ENCODE data around the gene VPS36.
"Not testable (repeated sequence)": the region's sequence is repeated elsewhere in the genome, so short reads cannot be mapped to it uniquely, and the experiment has no call there.

VPS36 gene

DNA sequence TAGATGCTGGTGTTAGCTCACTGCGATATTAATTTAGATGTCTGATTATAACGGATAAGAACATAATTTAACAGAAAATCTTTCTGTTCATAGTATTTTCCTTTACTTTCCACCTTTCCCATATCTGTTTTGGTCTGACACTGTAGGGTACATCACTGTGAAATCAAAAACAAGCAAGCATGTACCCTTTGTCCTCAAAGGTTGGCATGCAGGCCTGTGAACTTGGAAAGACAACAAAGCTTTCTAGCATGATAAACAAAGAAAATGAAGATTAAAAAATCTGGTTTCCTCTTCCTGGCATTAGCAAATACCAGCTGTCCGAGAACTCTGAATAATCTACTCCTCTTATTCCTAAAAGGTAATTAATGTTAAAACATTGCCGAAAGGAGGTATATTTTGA lies 76.0 kb downstream of the VPS36 start:
- no peak for DNase-seq

DNA sequence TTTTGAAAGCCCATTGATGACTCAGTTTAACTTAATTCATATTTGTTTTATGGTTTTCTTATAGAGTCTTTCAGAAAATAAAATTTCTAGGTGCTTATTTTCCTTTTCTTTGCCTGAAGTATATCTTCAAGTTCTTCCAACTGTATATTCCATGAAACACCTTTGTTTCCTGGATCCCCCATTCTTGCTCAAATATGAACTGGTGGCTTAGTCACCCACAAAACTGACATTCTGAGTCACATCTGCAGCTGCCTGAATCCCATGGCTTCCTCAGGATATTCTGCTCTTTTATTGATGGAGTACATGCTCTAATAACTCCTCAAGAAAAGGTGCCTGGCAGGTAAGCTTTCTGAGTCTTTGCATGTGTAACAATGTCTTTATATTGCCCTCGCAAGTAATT lies 77.2 kb downstream of the VPS36 start:
- not testable (repeated sequence) for DNase-seq

DNA sequence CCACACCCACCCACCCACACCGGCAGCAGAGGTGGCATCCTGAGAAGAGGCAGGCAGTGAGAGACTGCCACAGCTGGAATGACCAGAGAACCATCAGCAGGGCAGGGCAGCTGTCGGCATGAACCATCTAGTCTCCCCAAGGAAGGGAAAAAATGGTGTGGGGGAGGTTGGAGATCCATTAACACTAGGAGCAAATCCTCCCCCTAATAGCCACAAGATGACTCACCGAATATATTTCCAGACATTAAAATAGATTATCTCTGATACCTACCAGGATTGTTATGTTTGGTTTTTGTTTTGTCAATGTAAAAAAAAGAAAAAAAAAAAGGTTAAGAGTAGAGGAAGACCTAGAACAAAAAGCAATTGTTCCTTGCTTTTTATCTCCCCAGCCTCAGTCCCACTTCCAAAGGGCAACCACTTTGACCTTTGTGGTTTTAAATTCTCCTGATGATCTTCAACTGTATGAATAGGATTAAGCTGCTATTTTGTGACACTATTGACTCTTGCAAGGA lies 78.6 kb downstream of the VPS36 start:
- no peak for DNase-seq

DNA sequence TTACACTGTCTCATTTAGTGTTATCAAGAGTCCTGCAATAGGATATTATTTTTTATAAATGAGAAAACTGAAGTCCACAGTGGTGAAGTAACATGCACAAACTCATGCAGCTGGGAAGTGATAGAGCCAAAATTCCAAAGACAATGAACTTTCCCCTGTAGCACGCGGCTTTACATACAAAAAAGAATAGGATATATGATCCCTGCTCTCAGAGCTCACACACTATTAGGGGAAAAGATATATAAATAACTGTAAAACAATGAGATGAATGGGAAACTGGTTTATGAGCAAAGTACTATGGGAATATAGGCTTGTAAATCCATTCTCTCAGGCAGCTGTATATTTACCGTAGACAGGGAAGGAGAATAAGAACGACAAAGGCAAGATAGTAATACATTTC lies 84.1 kb downstream of the VPS36 start:
- no peak for DNase-seq
